Endothelial cell (in vitro differentiated cells): ENCODE results near the gene GAA. TPM values are rescaled to one million over a fixed set of nuclear protein-coding genes. Genes with fewer than 3 reads are reported as not detected.
A peak's percentile ranks its signal among the peaks of the same experiment; 100 is the strongest.

Experiments
- DNase-seq: peaks from one replicate; pipeline ENCODE4 v3.0.0; 2021; ENCODE audit warnings: low spot score
- H3K27ac Mint-ChIP-seq: one replicate; pipeline ENCODE4 v1.8.0; 2021; ENCODE audit warnings: mixed read lengths, inconsistent platforms; ENCODE audit not compliant: unreplicated experiment
- H3K27me3 Mint-ChIP-seq: one replicate; pipeline ENCODE4 v1.8.0; 2021; ENCODE audit warnings: mild to moderate bottlenecking, moderate library complexity, mixed read lengths, inconsistent platforms; ENCODE audit not compliant: unreplicated experiment
- H3K36me3 Mint-ChIP-seq: one replicate; pipeline ENCODE4 v1.8.0; 2021; ENCODE audit warnings: mild to moderate bottlenecking, low read depth, mixed read lengths, inconsistent platforms; ENCODE audit not compliant: unreplicated experiment
- H3K4me1 Mint-ChIP-seq: one replicate; pipeline ENCODE4 v1.8.0; 2021; ENCODE audit warnings: mild to moderate bottlenecking, mixed read lengths, inconsistent platforms; ENCODE audit not compliant: unreplicated experiment
- H3K4me3 Mint-ChIP-seq: one replicate; pipeline ENCODE4 v1.8.0; 2021; ENCODE audit warnings: mild to moderate bottlenecking, mixed read lengths, inconsistent platforms; ENCODE audit not compliant: unreplicated experiment
- H3K9me3 Mint-ChIP-seq: one replicate; pipeline ENCODE4 v1.8.0; 2021; ENCODE audit warnings: mixed read lengths, inconsistent platforms; ENCODE audit not compliant: unreplicated experiment
- CTCF ChIP-seq: fragments of 200-600 bp; sonication (generic); IDR thresholded peaks from one replicate; pipeline ENCODE4 v1.5.0; 2021; ENCODE audit warnings: antibody characterized with exemption; ENCODE audit not compliant: unreplicated experiment
- total RNA-seq: library from RNA; stranded (reverse); fragmentation: NEBNext Ultra II Directional; extraction: Animal tissue kit (Norgen Biotek cat#: 25700); gene quantifications from one replicate; pipeline ENCODE4 v1.2.1, GENCODE V29; 2021; ENCODE audit not compliant: unreplicated experiment

Gene GAA
- total RNA-seq, 1 donor from 2014 or later: 93.0 TPM

GRCh38 chr17:80119839-80120238, 18.5 kb downstream of the GAA start:
- H3K27me3 Mint-ChIP-seq: peaks cover 1% of the 10 kb centered on the region
- no peak for TF ChIP-seq CTCF
- DNase-seq: no peak
- H3K36me3 Mint-ChIP-seq: peaks cover 8% of the 10 kb centered on the region
- H3K9me3 Mint-ChIP-seq: no peaks in the 10 kb centered on the region
- H3K4me3 Mint-ChIP-seq: no peak overlapping the region
- H3K27ac Mint-ChIP-seq: no peak overlapping the region
- no peaks in the 10 kb centered on the region for H3K4me1 Mint-ChIP-seq

GRCh38 chr17:80122026-80122575, 20.7 kb downstream of the GAA start:
- no peak for TF ChIP-seq CTCF
- Mint-ChIP-seq H3K27ac (no peak overlapping the region), H3K9me3 (no peaks in the 10 kb centered on the region), H3K4me3 (no peak overlapping the region), H3K36me3 (no peaks in the 10 kb centered on the region), H3K27me3 (no peaks in the 10 kb centered on the region), H3K4me1 (no peaks in the 10 kb centered on the region)
- no peak for DNase-seq

- H3K27ac Mint-ChIP-seq: no peak overlapping the region
These were observed 21.6 kb downstream of the GAA start for GRCh38 chr17:80122926-80123505.

GRCh38 chr17:80123791-80124190, 22.4 kb downstream of the GAA start:
- TF ChIP-seq CTCF: no peak
- no peak overlapping the region for H3K27ac Mint-ChIP-seq
- H3K4me1 Mint-ChIP-seq: no peaks in the 10 kb centered on the region
- no peaks in the 10 kb centered on the region for H3K27me3 Mint-ChIP-seq
- no peak overlapping the region for H3K4me3 Mint-ChIP-seq
- DNase-seq: no peak
- no peaks in the 10 kb centered on the region for H3K9me3 Mint-ChIP-seq
- no peaks in the 10 kb centered on the region for H3K36me3 Mint-ChIP-seq

More at GRCh38 chr17:80122926-80123505, 21.6 kb downstream of the GAA start:
- no peaks in the 10 kb centered on the region for H3K9me3 Mint-ChIP-seq
- no peaks in the 10 kb centered on the region for H3K36me3 Mint-ChIP-seq
- no peaks in the 10 kb centered on the region for H3K4me1 Mint-ChIP-seq
- TF ChIP-seq CTCF: no peak
- DNase-seq: no peak
- H3K4me3 Mint-ChIP-seq: no peak overlapping the region
- H3K27me3 Mint-ChIP-seq: no peaks in the 10 kb centered on the region

- DNase-seq: peak; percentile 62
- no peaks in the 10 kb centered on the region for H3K27me3 Mint-ChIP-seq
- H3K36me3 Mint-ChIP-seq: no peaks in the 10 kb centered on the region
- peaks cover 2% of the 10 kb centered on the region for H3K4me1 Mint-ChIP-seq
- H3K9me3 Mint-ChIP-seq: no peaks in the 10 kb centered on the region
- no peak overlapping the region for H3K4me3 Mint-ChIP-seq
- no peak for TF ChIP-seq CTCF
- no peak overlapping the region for H3K27ac Mint-ChIP-seq
These were observed 23.1 kb downstream of the GAA start for GRCh38 chr17:80124351-80124981.
